Ishikawa (cell line): Measurements from ENCODE around the gene VBP1.

Experiments
- CEBPB ChIP-seq: IDR thresholded peaks from 2 replicates; pipeline ENCODE4 v1.6.1; 2012
- CREB1 ChIP-seq: IDR thresholded peaks from 2 replicates; pipeline ENCODE4 v1.6.1; 2012; ENCODE audit warnings: low read depth
- EGR1 ChIP-seq: IDR thresholded peaks from 2 replicates; pipeline ENCODE4 v1.6.1; 2012
- EP300 ChIP-seq: IDR thresholded peaks from 2 replicates; pipeline ENCODE4 v1.6.1; 2012; ENCODE audit warnings: borderline replicate concordance
- FOXM1 ChIP-seq: IDR thresholded peaks from 2 replicates; pipeline ENCODE4 v1.6.1; 2012; ENCODE audit warnings: low read depth, borderline replicate concordance
- MAX ChIP-seq: IDR thresholded peaks from 2 replicates; pipeline ENCODE4 v1.6.1; 2012
- NFIC ChIP-seq: IDR thresholded peaks from 2 replicates; pipeline ENCODE4 v1.6.1; 2012
- RAD21 ChIP-seq: IDR thresholded peaks from 2 replicates; pipeline ENCODE4 v1.6.1; 2012; ENCODE audit warnings: low read depth
- REST ChIP-seq: IDR thresholded peaks from 2 replicates; pipeline ENCODE4 v1.6.1; 2012; ENCODE audit warnings: low read depth, mild to moderate bottlenecking
- TAF1 ChIP-seq: IDR thresholded peaks from 2 replicates; pipeline ENCODE4 v1.6.1; 2012; ENCODE audit warnings: low read depth, mild to moderate bottlenecking
- TCF12 ChIP-seq: IDR thresholded peaks from 2 replicates; pipeline ENCODE4 v1.6.1; 2012; ENCODE audit warnings: low read depth
- TEAD4 ChIP-seq: IDR thresholded peaks from 2 replicates; pipeline ENCODE4 v1.6.1; 2012
- USF1 ChIP-seq: IDR thresholded peaks from 2 replicates; pipeline ENCODE4 v1.6.1; 2012

DNA sequence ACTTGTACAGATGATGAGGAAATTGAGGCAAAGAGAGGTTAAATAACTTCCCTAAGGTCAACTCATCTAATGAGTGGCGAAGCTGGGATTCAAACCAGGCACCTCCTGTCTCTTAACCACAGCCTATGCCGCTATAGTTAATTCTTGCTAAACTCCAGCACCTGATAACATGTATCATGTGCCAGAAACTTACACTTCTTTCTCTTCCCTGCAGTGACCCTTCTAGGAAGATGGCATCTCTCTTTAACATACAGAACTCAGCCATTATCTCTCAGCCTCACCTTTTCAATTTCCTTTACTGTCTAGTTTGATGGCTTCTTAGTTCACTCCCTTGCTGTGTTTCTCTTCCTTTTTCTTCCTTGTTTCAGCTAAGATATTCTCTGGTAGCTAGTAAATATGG, 2.5 kb downstream of the VBP1 start:
- TF ChIP-seq CEBPB (no peak), TAF1 (no peak), TCF12 (no peak), CREB1 (no peak), REST (no peak), USF1 (no peak), EGR1 (no peak), MAX (no peak), EP300 (no peak), FOXM1 (no peak), NFIC (no peak), TEAD4 (no peak), RAD21 (no peak)
